Heart left ventricle (tissue), 13 donors: ENCODE results near the gene GSTCD.

Experiments used
- CTCF ChIP-seq, 12 donors: fragments of 200-600 bp; sonication (generic) in 4 of 12; IDR thresholded peaks; one replicate each; pipeline versions ENCODE4 v1.5.0 to v1.8.0; 2018 to 2022; ENCODE audit warnings: antibody characterized with exemption in 12 of 12, mild to moderate bottlenecking in 5 of 12
- POLR2A ChIP-seq, 2 donors: fragments of 450-650 bp; IDR thresholded peaks; one replicate each; pipeline ENCODE4 v1.6.1; 2017; ENCODE audit warnings: antibody characterized with exemption in 2 of 2, mild to moderate bottlenecking in 2 of 2, moderate library complexity in 2 of 2
- donor health status: ischemic (EF 13 %, LVEDD 7.1; RV severe dilation, severe dysfunction).
- donor health status: DM: no; HTN: yes; CAD: no.
- donor health status: DM: no; HTN: no; CAD: no.
- donor health status: ischemic (EF 25% LVEDD 6.9; RV normal size, moderate dysfunction).
- donor health status: ischemic (EF 25% LVEDD 5.7; RV mildly dilated, moderate dysfunction).
- donor health status: ischemic (EF 35%, LVEDD 5.7; RV mildly dilated, moderate dysfunction).
- donor health status: nonischemic (EF 11% LVEDD 7.7; RV severe dilation, severe dysfunction).
- donor health status: DM: yes; HTN: yes; CAD: no.
- donor health status: PGD.
- donor health status: ischemic (EF 29% LVEDD 5.4; RV normal size, mild dysfunction).
- donor health status: nonischemic (EF 23%, LVEDD 6.1; RV moderate dilation, normal function).

- TF ChIP-seq POLR2A (IDR thresholded peaks at IDR 0.05) (no peak), CTCF (IDR thresholded peaks at IDR 0.05) (no peak)
These were observed 98.9 kb downstream of the GSTCD start for GRCh38 chr4:105807496-105807895.
